Measurements from ENCODE around the gene SDF4. TPM values are rescaled to one million over a fixed set of nuclear protein-coding genes. Genes with fewer than 3 reads are reported as not detected.
"Not testable (repeated sequence)": the region's sequence is repeated elsewhere in the genome, so short reads cannot be mapped to it uniquely, and the experiment has no call there.

The SDF4 gene
- total RNA-seq, 2 experiments from 2014 or later = 142 to 147 TPM

DNA sequence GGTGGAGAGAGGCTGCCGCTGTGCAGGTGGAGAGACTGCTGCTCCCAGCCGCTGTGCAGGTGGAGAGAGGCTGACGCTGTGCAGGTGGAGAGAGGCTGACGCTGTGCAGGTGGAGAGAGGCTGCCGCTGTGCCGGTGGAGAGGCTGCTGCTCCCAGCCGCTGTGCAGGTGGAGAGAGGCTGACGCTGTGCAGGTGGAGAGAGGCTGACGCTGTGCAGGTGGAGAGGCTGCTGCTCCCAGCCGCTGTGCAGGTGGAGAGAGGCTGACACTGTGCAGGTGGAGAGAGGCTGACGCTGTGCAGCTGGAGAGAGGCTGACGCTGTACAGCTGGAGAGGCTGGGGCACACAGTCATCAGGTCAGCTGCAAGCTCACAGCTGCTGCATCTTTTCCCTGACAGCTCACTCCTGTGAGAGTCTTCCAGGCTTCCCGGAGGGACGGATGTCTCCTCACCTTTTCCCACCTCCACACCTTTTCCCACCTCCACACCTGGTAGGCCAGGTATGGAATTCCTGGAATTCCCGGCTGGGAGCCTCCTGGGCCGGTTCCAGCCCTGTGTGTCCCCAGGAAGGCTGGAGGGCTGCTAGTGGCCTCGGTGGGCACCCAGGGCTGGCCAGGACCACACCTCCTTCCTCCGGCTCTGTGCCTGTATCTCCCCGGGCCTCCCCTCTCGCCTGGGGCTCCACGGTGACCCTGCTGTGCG lies 55.6 kb downstream of the SDF4 start:
- CTCF ChIA-PET = not testable (repeated sequence)

GRCh38 chr1:1175221-1176062 lies 56.4 kb downstream of the SDF4 start:
- POLR2A ChIA-PET = no interaction called here

More for the DNA sequence above, 55.6 kb downstream of the SDF4 start:
- POLR2A ChIA-PET = not testable (repeated sequence)

DNA sequence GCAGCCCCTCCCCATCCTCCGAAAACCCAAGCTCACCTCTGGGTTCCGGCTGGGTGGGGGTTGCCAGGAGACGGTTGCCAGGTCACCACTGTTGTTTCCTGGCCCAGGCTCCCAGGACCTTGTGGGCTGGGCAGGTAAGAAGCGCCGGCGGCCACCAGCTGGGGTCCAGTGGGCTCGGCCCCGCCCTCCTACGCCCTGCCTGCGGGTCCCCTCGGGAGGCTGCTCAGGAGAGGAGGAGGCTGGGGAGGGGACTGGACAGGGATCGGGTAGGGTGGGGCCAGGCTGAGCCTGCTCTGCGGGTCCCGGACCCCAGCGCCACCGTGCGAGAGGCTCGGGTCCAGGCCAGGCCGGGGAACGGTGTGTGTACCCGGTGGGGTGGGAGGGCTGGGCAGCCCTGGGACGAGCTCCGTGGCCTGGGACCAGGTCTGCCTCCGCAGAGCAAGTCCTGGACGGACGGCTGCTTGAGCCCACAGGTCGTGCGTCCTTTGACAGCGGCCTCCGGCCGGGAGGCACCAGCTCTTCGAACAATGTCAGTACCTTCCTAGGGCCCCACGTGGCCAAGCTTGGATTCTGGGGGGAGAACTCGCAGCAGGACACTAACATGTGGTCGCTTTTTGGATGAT lies 57.9 kb downstream of the SDF4 start, which contains the start of gene TTLL10:
Gene TTLL10 (plus strand): TSS at position 88 of the 623 bp plus-strand sequence. CDS start 5,336 bp downstream, outside the sequence.
- ChIA-PET POLR2A (no interaction called here), CTCF (interaction anchor here (0.6 to 1.4 kb wide), 2 partner anchors 34 to 142 kb away, joined by 3 read pairs; no protein-coding TSS in a partner anchor)

More at GRCh38 chr1:1175221-1176062, 56.4 kb downstream of the SDF4 start:
- CTCF ChIA-PET = no interaction called here

DNA sequence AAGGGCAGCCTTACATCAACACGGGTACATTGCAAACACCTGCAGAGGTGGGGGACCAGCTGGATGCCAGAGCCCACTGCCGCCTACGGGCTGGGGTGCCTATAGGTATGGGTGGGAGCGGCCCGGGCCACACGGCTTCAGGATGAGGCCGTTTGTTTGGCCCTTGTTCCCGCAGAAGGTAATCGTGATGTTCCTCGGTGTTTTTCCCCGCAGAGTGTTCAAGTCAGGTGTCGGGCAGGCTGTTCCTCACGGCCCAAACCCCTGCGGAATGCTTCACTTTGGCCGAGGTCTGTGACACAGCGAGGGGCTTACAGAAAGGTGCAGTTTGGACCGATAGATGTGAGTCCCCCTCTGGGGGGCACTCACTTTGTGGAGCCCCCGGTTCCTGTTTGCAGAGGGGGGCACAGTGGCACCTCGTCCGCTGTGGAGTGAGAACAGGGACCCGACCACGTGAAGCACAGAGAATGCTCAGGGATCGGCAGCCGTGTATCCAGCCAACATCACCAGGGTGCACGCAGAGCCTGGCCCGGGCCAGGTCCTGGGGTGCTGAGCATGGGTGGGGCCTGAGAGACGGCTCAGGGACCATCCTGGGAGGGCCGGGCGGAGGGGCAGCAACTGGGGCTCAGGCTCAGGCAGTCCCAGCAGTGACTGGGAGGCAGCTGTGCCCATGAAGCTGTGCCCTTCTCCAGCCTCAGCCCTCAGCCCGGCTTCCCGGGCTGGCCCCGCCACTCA lies 58.6 kb downstream of the SDF4 start:
- POLR2A ChIA-PET = interaction anchor here (0.5 kb wide), 1 partner anchor 51 kb away, joined by 3 read pairs; no protein-coding TSS in a partner anchor
- CTCF ChIA-PET = interaction anchor here (0.6 to 1.4 kb wide), 3 partner anchors 35 to 141 kb away, joined by 3 read pairs; no protein-coding TSS in a partner anchor

- ChIA-PET POLR2A (interaction anchor here (0.5 kb wide), 1 partner anchor 326 kb away, joined by 3 read pairs; no protein-coding TSS in a partner anchor), CTCF (interaction anchor here (1.0 to 1.2 kb wide), 2 partner anchors 49 to 50 kb away, joined by 3 to 5 read pairs; no protein-coding TSS in a partner anchor)
Measured at GRCh38 chr1:1171546-1172340, 60.1 kb downstream of the SDF4 start.

DNA sequence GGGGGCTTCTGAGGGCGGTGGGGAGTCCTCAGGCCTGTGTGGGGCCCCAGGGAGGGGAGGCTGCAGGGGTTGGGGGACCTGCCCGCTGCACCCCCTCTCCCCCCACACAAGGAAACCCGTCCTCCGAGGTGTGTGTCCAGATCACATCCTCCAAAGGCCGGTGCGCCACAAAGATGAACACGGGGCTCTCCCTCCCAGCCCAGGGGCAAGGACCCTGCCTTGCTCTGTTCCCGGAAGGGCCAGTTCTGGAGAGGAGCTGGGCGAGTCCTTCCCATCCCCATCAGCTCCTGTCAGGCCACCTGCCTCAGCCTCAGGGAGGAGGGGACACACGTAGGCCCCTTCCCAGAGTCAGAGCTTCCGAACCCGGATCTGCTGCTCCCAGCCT lies 60.6 kb downstream of the SDF4 start:
- ChIA-PET POLR2A (interaction anchor here (0.5 kb wide), 1 partner anchor 326 kb away, joined by 3 read pairs; no protein-coding TSS in a partner anchor), CTCF (interaction anchor here (1.0 kb wide), 1 partner anchor 48 kb away, joined by 5 read pairs; no protein-coding TSS in a partner anchor)

DNA sequence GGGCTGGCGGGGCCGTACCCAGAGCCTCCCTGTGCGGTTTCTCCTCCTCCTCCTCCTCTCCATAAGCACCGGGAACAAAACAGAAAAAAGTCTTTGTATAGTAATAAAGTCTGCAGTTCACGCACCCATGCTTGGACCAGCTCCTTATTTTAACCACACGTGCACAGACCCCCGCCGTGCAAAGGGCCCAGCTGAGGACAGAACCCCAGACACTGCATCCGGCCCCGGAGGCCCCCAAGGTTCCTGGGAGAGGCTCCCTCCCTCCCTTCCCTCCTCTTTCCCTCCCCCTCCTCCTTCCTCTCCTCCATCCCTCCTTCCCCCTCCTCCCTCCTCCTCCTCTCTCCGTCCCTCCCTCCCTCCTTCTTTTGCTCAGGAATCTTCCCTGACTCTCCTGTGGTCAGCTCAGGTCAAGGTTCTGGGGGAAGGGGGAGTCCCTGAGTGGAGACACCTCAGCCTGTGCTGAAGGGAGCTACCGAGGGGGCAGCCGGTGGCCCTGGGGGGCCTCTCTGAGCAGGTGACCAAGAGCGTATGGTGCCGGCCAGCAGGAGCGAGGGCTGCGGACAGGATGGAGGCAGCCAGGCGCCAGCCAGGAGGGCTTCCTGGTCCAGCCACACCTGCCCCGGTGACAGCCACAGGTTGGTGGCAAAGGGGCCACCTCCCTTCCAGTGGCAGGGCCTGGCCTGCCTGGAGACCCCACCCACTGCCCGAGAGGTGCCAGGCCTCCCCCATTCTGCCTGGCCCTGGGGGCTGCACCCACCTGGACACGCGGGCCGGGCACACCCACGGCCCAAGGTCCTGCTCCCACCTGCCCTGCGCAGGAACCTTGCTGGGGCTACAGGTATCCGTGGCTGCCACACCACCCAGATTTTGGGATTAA lies 61.3 kb downstream of the SDF4 start:
- ChIA-PET POLR2A (no interaction called here), CTCF (interaction anchor here (1.2 kb wide), 1 partner anchor 48 kb away, joined by 3 read pairs; no protein-coding TSS in a partner anchor)

DNA sequence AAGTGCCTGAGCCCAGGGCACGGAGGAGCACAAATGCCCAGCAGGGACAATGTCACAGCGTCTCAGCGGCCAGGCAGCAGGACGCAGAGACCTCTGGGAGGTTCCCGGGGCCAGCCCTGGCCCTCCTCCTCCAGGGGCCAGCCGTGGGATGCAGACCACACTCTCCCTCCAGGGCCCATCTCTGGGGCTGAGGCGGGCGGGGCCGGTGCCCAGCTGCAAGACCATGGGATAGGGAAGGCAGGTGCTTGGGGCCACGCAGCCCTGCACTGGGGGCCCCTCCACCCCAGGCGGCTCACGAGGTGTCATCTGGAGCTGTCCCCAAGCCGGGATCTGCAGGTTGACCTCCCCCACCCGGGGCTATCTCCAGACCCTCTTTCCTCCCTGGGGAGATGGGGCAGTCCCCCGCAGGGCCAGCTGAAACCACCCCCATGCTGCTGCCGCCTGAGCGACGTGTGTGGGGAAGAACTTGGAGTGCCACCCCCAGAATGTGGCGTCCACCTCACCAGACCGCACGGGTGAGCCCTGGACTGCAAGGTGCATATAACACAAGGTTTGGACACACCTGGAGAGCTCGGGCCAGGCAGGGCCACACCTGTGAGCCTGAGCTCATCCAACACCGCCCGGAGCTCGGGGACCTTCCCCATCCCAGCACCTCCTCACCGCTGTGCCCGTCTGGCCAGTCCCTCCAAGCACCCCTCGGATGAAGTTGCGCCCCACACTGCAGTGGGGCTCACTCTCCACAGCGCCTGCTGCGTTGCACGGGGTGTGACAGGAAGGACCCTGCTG lies 62.2 kb downstream of the SDF4 start:
- POLR2A ChIA-PET = interaction anchor here (0.7 kb wide), 1 partner anchor 156 kb away, joined by 3 read pairs; the partner anchor contains the start of gene ISG15
- CTCF ChIA-PET = interaction anchor here (1.2 kb wide), 1 partner anchor 47 kb away, joined by 3 read pairs; no protein-coding TSS in a partner anchor

DNA sequence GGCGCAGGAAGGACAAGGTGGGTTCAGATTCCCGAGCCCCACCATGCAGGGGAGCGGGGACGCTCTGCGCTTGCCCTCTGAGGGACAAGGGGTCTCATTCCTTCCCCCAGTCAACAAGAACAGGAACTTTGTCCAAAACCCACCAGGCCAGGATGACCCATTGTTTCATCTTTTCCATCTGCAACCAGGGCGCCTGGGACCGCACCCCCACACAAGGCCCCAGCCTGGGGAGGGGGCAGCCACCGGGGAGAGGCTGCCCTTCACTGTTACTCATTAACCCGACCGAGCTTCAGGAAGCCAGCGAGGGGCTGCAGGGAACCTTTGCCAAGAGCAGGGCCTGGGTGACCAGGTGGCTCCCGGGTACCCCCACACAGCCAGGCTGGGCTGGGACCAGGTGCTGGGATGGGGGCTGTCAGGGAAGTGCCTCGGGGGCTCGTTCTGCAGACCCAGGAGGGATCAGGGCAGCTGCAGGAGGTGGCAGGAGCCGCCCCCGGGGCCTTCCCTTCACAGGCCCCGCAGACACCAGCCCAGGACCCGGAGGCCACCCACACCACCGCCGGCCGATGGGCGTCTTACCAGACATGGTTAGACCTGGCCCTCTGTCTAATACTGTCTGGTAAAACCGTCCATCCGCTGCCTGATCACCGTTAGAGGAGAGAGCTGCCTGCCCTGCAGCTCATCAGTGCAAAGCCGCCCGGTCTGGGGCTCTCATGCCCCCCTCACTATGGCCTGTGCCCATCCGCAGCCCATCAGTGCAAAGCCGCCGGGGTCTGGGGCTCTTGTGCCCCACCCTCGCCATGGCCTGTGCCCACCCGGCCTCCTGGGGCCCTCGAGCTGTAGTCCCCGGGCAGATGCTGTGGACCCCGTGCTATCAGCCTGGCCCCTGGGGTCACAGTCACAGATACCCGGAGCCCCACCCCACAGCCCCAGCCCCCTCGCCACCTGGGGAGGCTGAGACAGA lies 63.1 kb downstream of the SDF4 start:
- CTCF ChIA-PET = no interaction called here

DNA sequence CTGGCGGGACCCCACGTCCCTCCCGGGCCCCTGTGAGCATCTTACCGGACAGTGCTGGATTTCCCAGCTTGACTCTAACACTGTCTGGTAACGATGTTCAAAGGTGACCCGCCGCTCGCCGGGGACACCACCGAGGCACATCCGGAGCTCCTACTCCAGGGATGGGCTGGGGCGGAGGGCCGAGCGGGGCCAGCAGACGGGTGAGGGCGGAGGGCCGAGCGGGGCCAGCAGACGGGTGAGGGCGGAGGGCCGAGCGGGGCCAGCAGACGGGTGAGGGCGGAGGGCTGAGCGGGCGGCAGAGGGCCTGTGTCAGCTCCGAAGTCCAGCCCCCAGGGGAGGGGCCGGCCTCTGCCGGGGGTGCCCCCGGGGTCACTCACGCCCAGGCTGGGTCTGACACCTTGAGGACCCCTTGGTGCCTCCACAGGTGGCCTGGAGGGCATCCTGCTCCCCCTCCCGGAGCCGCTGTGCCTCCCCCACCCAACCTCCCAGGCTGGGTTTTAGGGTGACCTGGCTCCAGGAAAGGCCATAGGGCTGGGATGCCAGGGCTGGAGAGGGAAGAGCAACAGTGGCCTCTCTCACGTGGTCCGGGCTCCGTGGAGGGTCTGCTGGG lies 63.9 kb downstream of the SDF4 start:
- CTCF ChIA-PET = no interaction called here
- POLR2A ChIA-PET = interaction anchor here (0.5 to 0.6 kb wide), 2 partner anchors 106 to 236 kb away, joined by 4 to 7 read pairs; partner anchors contain the start of gene UBE2J2

More for the DNA sequence above, 63.1 kb downstream of the SDF4 start:
- POLR2A ChIA-PET = no interaction called here

- ChIA-PET POLR2A (interaction anchor here (0.5 to 0.6 kb wide), 2 partner anchors 106 to 237 kb away, joined by 4 to 7 read pairs; partner anchors contain the start of gene UBE2J2), CTCF (no interaction called here)
Measured at GRCh38 chr1:1167398-1167821, 64.4 kb downstream of the SDF4 start.

Data from activated CD8-positive, alpha-beta memory T cell treated with anti-CD3 and anti-CD28 coated beads for 36 hours (primary cell).